Ovary (tissue), 9 donors: Measurements from ENCODE around the gene EIF2B2. TPM values are rescaled to one million over a fixed set of nuclear protein-coding genes. Genes with fewer than 3 reads are reported as not detected.

Source experiments
- DNase-seq, 5 donors: peaks; one replicate each; pipeline ENCODE4 v3.0.0-alpha.2; 2019 to 2020
- H3K27ac ChIP-seq, 2 donors: fragments of 200-600 bp; one replicate each; pipeline versions ENCODE4 v1.5.1 to v1.8.0; 2019 to 2022
- H3K27me3 ChIP-seq: fragments of 200-600 bp; one replicate; pipeline ENCODE4 v1.8.0; 2022
- H3K36me3 ChIP-seq: fragments of 200-600 bp; sonication (generic); one replicate; pipeline ENCODE4 v1.5.1; 2019
- H3K4me1 ChIP-seq: one replicate; pipeline ENCODE4 v1.8.1; 2013; ENCODE audit warnings: mild to moderate bottlenecking, moderate library complexity; ENCODE audit not compliant: insufficient read depth
- H3K4me3 ChIP-seq: fragments of 200-600 bp; sonication (generic); one replicate; pipeline ENCODE4 v1.5.1; 2017
- H3K9me3 ChIP-seq, 2 donors: fragments of 200-600 bp in 1 of 2; sonication (generic) in 1 of 2; one replicate each; pipeline versions ENCODE4 v1.5.1 to v1.8.1; 2013 to 2019; ENCODE audit warnings: mild to moderate bottlenecking in 1 of 2, moderate library complexity in 1 of 2
- EP300 ChIP-seq: sonication (generic); formaldehyde crosslinking; IDR thresholded peaks from one replicate; pipeline ENCODE4 v1.6.1; 2017; ENCODE audit warnings: antibody characterized with exemption
- POLR2A ChIP-seq: fragments of 450-650 bp; IDR thresholded peaks from one replicate; pipeline ENCODE4 v1.6.1; 2017; ENCODE audit warnings: antibody characterized with exemption, mild to moderate bottlenecking, moderate library complexity
- WGBS, 3 donors: extraction: QIAGEN DNeasy Blood & Tissue Kit in 1 of 3; methylation state at CpG; one replicate each; pipeline versions ENCODE4 v1.1.5 to v1.1.7; 2013 to 2017; 5-methylcytosine and 5-hydroxymethylcytosine counted together
- intact Hi-C, 4 donors: fragments of 100-400 bp; cut with DNase I; formaldehyde crosslinking; loops; one replicate each; pipeline versions ENCODE4 v1.11.0 to v1.15.1; 2022 to 2023
- polyA plus RNA-seq, 2 donors: library from polyadenylated mRNA; stranded (reverse); fragments of 200-250 nt in 1 of 2; fragments of 350-450 nt in 1 of 2; fragmentation: Illumina TruSeq in 1 of 2; extraction: RNeasy Lipid Tissue Mini Kit (QIAGEN cat#74804) in 1 of 2; gene quantifications; one replicate each; pipeline ENCODE4 v1.2.3, GENCODE V29; 2013 to 2014
- total RNA-seq, 7 donors: library from RNA; depleted of rRNA in 2 of 7; stranded (reverse); fragments of >200 nt in 2 of 7; fragmentation: NEBNext Ultra II Directional in 3 of 7; extraction: Animal tissue kit (Norgen Biotek cat#: 25700) in 3 of 7; gene quantifications; one replicate each; pipeline versions ENCODE4 v1.1.0 to v1.2.4, GENCODE V29; 2016 to 2023
- TF ChIP-seq, protein P1 (sequence below), 3 donors: fragments of 450-650 bp in 2 of 3; fragments of 200-600 bp in 1 of 3; IDR thresholded peaks; one replicate each; pipeline versions ENCODE4 v1.5.1 to v1.8.0; 2016 to 2022; ENCODE audit warnings: antibody characterized with exemption in 3 of 3, mild to moderate bottlenecking in 1 of 3
- donor health status: DM: no; HTN: no; CAD: no; lungs with moderate emphysema.
- donor health status: DM: no; HTN: no; CAD: no.
- donor health status: Bipolar disorder and iron deficiency.
- donor health status: DM: yes; HTN: yes; CAD: no.
- donor health status: DM: no; HTN: no; CAD: no.
- donor health status: DM: yes; HTN: yes; CAD: no.

EIF2B2 gene
- total and polyA plus RNA-seq, 9 donors, result 8.8 to 59.9 (median 30.6) TPM

DNA sequence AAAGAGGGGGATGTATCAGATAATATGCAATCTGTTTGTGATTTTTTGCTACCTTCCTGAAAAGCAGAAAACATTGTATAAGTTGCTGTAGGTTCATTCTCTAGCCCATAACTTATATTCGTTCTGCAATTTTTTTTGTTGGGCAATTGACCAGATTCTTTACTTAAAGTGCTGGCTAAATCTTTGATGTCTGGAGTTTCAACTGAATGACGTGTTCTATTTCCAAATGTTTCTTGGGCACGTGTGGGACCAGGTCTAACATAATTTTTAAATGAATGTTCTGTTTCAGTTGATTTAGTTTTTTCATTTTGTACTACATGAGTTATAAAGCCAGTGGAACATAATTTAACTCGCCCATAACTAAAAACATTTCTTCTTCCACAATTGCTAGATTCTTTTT is 44.8 kb downstream of the EIF2B2 start:
- no peak for DNase-seq
- Histone ChIP-seq H3K4me3 (no peak overlapping the region), H3K27ac (no peak overlapping the region), H3K36me3 (no peaks in the 10 kb centered on the region), H3K27me3 (no peaks in the 10 kb centered on the region), H3K4me1 (peaks cover 4% of the 10 kb centered on the region), H3K9me3 (no peaks in the 10 kb centered on the region)
- intact Hi-C loops, result no loop called here
- TF ChIP-seq EP300, result no peak
- TF ChIP-seq, protein P1, sequence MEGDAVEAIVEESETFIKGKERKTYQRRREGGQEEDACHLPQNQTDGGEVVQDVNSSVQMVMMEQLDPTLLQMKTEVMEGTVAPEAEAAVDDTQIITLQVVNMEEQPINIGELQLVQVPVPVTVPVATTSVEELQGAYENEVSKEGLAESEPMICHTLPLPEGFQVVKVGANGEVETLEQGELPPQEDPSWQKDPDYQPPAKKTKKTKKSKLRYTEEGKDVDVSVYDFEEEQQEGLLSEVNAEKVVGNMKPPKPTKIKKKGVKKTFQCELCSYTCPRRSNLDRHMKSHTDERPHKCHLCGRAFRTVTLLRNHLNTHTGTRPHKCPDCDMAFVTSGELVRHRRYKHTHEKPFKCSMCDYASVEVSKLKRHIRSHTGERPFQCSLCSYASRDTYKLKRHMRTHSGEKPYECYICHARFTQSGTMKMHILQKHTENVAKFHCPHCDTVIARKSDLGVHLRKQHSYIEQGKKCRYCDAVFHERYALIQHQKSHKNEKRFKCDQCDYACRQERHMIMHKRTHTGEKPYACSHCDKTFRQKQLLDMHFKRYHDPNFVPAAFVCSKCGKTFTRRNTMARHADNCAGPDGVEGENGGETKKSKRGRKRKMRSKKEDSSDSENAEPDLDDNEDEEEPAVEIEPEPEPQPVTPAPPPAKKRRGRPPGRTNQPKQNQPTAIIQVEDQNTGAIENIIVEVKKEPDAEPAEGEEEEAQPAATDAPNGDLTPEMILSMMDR (IDR thresholded peaks at IDR 0.05), result no peak
- TF ChIP-seq POLR2A, result no peak
- WGBS, 3 donors, result 89 to 97% (median 97%) methylated on average over 4 of the region's 4 CpGs

DNA sequence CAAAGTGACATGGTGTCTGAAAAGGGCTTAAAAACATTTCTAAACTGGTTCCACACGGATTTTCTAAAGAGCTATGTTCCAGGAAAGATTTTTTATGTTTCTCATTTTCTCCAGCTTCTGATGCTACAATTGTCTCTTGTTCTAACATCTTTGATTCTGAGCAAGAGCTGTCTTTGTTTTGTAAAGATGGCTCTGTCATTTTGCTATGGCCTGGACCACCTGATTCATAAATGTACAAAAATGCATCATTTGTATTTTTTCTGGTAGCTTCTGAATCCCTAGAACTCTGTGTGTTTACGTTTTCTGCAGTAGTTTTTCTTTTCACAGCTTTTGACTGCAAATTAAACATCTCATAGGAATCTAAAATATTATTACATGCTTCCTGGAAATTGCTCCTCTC is 45.4 kb downstream of the EIF2B2 start:
- Histone ChIP-seq H3K36me3 (no peaks in the 10 kb centered on the region), H3K27ac (no peak overlapping the region), H3K27me3 (no peaks in the 10 kb centered on the region), H3K4me3 (no peak overlapping the region), H3K4me1 (peaks cover 4% of the 10 kb centered on the region), H3K9me3 (no peaks in the 10 kb centered on the region)
- intact Hi-C loops, result loop anchor here in 1 of 4 donors (2.0 kb wide), 1 partner anchor 15 kb away; no protein-coding TSS in a partner anchor
- TF ChIP-seq, protein P1 (IDR thresholded peaks at IDR 0.05), result no peak
- TF ChIP-seq POLR2A, result no peak
- TF ChIP-seq EP300, result no peak
- no peak for DNase-seq
- WGBS, 3 donors, result 56 to 71% (median 61%) methylated on average over 2 of the region's 2 CpGs

DNA sequence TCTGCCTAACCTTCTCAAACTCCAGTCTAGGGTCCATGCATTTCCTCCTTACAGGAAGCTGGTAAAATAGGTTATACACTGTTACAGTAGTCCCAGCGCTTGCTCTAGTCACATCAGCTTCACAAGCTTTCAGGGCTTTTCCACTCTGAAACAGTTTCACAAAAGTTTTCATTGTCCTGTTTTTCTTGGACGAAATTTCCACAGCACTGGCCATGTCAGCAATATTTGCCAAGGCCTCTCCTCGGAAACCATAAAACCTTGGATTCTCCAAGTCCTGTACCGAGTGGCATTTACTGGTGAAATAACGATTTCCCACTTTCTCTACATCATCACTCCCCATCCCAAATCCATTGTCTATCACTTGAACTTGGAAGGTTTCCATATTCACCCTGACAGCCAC is 46.4 kb downstream of the EIF2B2 start:
- DNase-seq, result no peak
- intact Hi-C loops, result loop anchor here in 1 of 4 donors (2.0 kb wide), 1 partner anchor 14 kb away; no protein-coding TSS in a partner anchor
- H3K4me3 ChIP-seq, result no peak overlapping the region
- 83 to 88% (median 87%) methylated on average over 5 of the region's 5 CpGs for WGBS, 3 donors
- TF ChIP-seq POLR2A (no peak), EP300 (no peak)
- TF ChIP-seq, protein P1 (IDR thresholded peaks at IDR 0.05), result no peak
- H3K36me3 ChIP-seq, result no peaks in the 10 kb centered on the region
- H3K27ac ChIP-seq, result no peak overlapping the region
- no peaks in the 10 kb centered on the region for H3K27me3 ChIP-seq
- H3K4me1 ChIP-seq, result peaks cover 4% of the 10 kb centered on the region
- no peaks in the 10 kb centered on the region for H3K9me3 ChIP-seq

DNA sequence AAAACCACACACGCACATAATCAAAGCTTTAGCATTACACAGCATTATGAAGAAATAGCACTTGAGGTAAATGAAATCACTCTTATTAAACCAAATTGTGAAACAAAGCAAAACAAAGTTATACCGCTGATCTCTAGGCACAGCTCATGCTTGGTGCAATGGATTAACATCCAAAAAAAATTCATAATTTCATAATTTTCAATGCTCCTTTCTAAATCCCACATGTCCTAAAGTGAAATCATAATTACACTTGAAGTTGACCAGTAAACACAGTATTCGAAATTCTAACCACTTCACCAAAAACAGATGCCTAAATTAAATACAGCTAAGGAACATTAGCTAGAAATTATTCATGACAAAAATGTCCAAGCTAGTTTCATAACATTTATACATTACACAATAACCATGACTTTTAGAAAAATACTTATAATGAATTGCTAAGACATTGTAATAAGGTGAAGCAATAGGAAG is 47.0 kb downstream of the EIF2B2 start:
- intact Hi-C loops, result loop anchor here in 1 of 4 donors (2.0 kb wide), 1 partner anchor 13 kb away; no protein-coding TSS in a partner anchor
- Histone ChIP-seq H3K27ac (no peak overlapping the region), H3K4me3 (no peak overlapping the region), H3K36me3 (no peaks in the 10 kb centered on the region), H3K27me3 (no peaks in the 10 kb centered on the region), H3K9me3 (no peaks in the 10 kb centered on the region), H3K4me1 (peaks cover 4% of the 10 kb centered on the region)
- 88 to 93% (median 93%) methylated on average over 3 of the region's 3 CpGs for WGBS, 3 donors
- DNase-seq, result no peak
- TF ChIP-seq, protein P1 (IDR thresholded peaks at IDR 0.05), result no peak
- no peak for TF ChIP-seq EP300
- TF ChIP-seq POLR2A, result no peak
